GM19463 (cell line): Measurements from ENCODE around the gene TTC39C.

Experiments used
- ATAC-seq: cut with Tn5 transposase; IDR thresholded peaks from one replicate; pipeline ENCODE4 v1.9.1; 2021; ENCODE audit warnings: mild to moderate bottlenecking, moderate library complexity; ENCODE audit not compliant: unreplicated experiment

TTC39C gene

DNA sequence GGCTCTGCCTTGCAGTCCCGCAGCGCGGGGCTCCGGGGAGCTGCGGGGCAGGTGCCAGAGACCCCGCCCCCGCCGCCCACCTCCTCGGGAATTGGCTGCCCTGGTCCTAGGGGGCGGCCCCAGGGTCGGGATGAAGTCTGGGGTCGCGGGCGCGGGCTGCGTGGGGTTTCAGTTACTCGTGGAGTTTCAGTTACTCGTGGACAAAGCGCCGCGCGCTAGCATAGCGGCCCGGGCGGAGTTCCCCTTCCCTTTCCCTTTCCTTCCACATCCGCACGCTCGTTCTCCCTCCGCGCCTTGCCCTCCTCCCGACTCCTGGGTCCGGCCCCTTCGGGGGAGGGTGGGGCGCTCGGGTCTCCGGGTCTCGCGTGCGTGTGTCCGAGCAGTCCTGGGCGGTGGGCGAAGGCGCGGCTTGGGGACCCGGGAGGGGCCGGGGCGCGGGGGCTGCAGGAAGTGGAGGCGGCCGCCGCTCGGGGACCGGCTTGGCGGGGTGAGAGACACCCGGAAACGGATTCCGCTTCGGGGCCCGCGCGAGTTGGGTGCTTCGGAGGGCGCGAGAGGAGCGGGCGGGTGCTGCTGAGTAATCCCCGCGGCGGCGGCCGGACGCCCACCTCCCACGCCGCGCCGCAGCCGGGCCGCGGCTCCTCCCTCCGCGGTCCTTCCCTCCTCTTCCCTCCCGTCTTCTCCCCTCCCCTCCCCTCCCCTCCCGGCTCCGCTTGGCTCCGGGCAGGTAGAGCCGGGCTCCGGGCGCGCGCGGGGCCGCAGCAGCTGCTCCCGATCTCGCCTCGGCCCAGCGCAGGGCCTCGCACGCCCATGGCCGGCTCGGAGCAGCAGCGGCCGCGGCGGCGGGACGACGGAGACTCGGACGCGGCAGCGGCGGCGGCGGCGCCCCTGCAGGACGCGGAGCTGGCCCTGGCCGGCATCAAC, at the start of gene TTC39C:
TTC39C (plus strand) TSS at position 693 of the 924 bp plus-strand sequence; CDS start at position 811, 118 bp downstream.
- peak; percentile 44 for ATAC-seq

DNA sequence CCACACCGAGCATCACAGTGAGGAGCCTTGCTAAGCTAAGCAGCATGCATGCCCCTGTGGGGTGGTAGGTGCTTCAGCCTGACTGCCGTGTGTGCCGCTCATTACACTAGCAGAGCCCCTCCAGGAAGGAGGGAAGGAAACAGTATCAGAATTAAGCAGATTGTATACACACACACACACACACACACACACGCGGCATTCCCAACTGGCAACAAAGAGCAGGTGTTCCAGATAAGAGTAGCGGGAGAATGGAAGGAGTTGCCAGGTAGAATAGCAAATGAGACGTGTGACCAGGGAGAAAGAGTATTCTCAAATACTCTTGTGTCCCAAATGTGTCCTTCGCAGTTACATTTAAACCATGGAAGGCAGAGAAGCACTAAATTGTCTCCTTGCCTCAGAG, 47.6 kb upstream of the TTC39C start:
- no peak for ATAC-seq

DNA sequence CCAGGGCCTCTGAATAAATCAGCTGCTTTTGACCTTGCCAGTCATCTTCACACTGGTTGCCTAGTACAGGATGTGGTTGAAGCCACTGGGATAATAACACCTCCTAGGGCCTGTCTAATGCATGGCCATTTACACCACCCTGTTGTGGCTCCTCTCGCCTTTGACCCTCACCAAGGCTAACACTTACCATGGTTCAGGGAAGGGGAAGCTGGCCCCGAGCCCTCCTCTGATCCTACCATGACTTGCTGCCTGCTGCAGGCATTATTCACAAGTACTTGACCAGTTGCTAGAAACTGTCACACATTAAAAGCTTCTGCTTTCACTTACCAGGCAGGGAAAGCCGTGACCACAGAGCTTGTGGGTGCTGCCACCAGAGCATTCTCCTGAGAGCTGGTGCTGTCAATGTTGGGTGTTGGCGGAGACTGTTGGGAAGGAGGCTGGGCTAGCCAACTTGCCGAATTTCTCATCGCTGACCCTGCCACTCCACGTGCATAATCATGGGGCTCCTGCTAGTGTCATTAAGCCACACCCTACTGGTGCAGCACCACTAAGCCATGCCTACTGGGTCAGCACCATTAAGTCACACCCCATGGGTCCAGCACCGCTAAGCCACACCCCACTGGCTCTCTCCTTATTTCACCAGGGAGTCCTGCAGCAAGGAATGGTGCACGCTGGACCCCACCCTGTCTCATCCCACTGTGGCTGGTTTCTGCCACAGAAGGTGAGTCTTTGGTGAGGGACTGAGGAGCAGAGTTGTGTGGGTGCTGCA, 47.0 kb upstream of the TTC39C start:
- ATAC-seq = peak; percentile 70

DNA sequence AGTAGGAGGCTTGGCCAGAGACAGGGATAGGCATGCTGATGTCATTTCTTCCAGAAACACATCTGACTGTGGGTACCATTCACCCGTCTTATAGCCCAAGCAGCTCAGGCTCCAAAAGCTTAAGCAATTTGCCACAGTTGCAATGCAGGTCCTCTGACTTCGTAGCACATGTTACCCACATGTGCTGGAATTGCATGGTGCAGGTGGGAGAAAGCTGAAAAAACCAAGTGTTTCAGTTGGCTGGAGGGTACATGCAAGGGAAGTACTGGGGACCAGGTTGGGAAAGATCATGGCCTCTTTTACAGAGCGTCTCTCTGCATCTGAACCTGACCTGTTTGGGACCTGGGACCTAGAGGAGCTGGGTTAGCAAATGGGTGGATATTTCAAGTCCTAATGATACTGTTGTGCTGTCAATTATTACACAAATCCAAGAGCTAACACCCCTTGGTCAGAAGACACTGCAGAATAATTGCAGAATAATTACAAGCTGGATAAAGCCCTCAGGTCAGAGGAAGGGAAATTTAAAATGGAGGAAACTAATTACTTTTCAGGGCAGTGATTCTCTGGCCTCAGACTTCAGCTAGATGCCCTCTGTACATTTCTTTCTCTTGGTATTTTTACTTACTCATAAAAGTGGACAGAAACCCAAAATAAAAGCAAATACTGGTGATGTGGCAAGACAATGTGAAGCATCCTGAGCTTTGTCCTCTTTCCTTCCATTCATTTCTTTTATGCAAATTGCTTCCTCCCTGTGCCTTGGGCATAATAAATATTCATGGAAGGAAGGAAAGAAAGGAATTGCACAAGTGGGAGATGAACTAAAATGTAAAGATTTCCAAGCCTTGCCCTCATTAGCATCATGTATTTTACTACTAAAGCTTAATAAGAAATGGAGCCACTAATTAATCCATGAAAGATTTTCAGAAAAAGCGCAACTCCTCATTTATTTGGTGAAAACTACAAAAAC, 45.6 kb upstream of the TTC39C start:
- ATAC-seq = no peak

DNA sequence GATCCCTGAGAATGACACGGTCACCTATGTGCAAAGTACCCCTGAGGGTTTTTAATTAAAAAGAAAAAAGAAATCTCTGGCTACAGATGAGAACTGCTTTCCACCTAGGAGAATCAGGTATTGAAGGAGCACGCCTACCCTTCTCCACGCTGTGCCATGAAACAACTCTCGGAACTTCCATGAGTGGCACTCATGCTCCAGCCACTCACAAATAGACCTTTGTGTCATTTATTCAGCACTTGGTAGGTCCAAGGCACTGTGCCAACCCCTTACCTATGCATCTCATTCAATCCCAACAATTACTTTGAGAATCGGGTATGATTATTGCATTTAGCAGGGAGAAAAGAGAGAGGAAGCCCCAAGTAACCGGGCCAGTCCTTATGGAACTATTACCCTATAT, 44.9 kb upstream of the TTC39C start:
- ATAC-seq = no peak

DNA sequence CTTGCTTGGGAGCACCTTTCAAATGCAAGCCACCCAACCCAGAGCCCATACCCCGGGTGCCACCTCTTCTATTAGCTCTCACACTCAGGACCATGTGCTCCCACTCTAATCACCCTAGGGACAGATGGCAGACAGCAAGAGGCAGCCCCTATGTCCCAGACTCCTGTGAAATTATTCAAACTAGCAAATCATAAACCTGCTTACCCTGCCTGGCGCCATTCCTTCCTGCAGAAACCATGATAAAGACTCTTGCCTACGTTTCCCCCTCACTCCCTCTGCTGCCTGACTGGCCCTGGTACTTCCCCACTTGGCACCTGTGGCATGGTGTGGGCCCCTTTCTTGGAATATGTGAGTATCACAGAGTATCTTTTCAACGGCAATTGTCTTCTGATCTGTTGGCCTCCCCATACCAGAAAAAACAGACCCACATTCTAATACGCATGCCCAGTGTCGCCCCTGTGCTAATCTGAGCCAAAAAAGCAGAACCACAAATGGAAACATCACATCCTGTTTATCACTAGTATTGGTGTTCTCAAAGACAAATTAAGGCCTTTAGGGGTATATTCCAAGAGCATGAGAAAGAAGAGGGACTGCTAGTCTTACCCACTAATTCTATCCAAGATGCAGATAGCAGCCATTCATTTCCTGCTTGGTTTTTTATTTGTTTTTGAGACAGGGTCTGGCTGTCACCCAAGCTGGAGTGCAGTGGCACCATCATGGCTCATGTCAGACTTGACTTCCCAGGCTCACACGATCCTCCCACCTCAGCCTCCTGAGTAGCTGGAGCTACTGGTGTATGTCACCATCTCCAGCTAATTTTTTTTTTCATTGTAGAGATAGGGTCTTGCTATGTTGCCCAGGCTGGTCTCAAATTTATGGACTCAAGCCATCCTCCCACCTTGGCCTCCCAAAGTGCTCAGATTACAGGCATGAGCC, 44.1 kb upstream of the TTC39C start:
- no peak for ATAC-seq

DNA sequence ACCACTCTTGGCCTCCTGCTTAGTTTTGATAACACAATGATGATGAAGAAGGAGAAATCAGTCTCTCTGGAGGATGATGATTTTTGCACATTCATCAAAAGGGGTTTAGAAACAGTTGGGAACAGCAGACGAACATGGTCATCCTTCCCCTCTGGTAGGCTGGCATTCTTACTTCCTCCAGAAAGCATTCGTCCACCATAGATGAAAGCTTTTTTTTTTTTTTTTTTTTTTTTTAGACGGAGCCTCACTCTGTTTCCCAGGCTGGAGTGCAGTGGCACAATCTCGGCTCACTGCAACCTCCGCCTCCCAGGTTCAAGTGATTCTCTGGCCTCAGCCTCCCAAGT, 43.5 kb upstream of the TTC39C start:
- ATAC-seq = no peak

DNA sequence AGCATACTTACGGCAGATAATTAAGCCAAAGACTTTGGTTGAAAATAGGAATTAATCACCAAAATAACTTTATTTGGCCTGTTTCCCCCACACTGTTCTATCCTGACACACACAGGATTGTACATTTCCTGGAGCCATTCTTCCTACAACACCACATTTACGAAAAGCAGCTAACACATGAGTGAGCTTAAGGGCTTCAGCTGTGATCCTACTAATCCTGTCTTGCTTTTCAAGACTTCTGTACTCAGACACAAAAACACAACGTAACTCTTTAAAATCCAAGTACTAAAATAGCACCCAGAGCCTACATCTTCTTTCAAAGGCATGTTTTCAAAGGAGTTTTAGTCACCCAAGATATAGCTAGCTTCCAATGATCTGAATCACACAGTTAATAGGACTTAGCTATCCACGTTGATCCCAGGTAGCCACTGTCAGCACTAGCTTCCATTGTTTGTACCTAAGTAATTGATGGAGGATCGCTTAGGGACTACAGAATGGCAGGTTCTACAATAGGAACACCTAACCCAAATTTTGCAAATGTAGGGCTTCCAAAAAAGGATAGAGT, 42.8 kb upstream of the TTC39C start:
- ATAC-seq = no peak

DNA sequence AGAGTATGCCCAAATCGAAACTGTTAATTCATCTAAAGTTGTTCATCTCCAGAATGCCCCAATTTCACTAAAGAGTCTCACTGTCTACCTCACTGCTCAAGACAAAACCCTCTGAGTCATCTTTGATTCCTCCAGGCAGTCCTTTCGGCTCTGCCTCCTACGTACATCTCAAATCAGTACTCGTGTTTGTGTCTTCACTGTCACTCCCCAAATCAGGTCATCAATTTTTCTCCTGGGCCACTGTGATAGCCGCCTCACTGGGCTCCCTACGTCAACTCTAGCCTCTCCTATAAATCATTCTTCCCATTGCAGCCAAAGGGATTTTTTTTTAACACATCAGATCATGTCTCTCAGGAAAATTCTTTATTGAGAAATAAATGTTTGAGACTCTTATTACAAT, 42.1 kb upstream of the TTC39C start:
- peak; percentile 41 for ATAC-seq

DNA sequence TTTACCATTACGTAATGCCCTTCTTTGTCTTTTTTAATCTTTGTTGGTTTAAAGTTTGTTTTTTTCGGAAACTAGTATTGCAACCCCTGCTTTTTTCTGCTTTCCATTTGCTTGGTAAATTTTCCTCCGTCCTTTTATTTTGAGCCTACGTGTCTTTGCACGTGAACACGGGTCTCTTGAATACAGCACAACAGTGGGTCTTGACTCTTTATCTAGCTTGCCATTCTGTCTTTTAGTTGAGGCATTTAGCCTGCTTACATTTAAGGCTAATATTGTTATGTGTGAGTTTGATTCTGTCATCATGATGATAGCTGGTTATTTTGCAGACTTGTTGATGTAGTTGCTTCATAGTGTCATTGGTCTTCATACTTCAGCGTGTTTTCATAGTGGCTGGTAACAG, 37.5 kb upstream of the TTC39C start:
- no peak for ATAC-seq

DNA sequence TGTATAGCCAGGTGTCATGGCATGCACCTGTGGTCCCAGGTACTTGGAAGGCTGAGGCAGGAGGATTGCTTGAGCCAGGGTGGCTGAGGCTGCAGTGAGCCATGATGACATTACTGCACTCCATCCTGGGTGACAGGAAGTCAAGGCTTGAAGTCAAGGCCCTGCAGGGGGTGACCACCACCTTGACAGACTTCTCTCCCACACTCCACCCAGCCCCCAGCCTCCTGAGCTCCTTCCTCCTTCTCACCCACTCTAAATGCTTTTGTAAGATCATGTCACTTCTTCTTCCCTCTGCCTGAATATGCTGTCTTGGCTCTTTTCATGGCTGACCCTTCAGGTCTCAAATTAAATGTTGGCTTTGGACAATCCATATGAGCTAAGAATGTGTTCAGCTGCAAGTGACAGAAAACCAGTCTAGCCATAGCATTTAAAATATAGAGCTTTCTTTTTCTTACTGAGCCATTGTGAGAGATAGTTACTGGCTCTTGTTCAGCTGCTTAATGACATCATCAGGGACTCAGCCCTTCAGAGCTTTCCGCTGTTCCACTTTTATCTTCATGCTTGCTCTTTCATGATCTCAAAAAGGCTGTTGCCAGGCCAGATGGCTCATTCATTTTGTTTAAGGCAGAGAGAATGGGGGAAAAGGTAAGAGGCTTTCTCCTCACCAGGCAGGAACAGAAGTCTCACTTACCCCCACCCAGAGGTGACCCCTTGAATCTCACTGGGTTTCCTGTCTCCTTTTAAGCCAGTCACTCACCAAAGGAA, 36.7 kb upstream of the TTC39C start:
- no peak for ATAC-seq

DNA sequence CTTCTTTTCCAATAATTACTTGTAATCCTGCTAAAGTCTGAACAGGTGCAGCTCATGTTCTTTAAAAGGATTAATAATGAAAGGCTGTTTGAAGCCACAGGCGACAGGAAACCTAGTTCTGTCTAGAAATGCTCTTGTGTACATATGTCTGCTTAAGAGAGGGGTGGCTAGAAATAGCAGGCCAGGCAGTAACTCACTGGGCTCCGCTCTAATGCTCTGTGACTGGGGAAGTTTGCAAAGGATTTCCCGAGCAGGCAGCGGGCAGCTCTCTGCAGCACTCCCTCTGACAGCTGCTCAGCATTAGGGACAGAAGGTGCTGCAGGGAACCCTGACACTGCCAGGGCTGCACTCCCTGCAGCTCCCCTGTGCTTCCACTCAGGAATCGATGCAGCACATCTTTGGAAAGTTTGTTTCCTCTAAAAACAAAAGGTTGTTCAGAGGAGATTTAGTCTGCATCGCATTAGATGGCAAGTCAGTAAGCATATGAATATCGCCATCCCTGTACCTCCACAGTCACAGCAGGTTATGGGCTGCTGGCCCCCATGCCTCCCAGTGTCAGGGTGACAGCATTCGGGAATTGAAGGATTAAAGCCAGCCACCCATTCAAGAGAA, 33.1 kb upstream of the TTC39C start:
- ATAC-seq = peak; percentile 76

DNA sequence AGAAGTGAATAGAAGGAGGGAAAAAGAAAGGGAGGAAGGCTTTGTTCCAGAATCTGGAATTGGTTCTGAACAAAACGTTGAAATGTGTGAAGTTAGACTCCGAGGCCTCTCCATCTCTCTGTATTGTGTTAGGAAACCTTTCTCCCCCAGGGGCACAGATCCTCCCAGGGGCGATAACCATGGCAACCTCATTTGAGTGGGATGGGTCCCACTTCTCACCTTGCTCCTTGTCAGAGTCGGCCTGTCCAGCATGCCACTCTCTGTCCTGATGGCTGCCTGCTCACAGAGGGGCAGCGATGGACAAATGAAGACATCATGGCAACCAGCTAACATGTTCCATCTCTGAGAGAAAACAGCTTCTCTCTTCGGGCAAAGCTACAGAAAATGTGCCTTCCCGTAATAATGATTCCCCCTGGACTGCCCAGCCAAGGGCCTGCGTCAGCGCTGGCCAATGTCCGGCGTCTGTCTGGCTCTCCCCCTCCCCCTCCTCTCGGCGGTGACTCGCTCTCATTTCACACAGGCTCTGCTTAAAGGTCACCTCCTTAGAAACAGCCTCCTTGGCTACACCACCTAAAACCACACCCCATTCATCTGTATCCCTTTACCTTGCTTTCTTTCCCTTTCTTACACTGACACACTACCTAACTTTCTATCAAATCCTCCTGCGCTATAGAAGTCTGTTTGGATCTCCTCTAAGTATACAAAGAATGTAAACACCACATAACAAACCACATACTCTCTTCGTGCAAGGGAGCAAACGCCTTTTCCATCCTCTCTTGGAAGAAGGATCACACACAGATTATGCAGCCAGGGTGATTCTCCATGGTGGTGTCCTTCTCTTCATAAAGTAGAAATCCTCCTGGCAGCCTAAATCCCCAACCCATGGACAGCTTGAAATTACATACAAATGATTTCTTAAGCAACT, 32.1 kb upstream of the TTC39C start:
- ATAC-seq = no peak

DNA sequence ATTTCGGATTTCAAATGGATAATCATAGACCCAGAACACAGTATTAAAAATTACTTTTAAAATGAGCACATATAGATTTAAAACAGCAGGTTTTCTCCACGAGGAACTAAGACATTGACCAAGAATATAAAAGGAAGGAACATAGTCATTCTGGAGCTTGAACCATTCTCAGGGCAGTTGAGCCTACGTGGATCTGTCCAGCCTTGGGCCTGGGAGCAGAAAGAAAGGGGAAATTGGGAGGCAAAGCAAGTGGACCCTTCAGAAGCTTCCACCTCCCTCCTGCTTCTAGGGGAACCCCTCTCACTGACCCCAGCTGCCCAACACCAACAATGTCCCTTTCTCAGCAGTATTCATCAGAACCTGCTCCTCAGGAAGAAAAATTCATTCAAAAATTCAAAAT, 31.4 kb upstream of the TTC39C start:
- ATAC-seq = no peak

DNA sequence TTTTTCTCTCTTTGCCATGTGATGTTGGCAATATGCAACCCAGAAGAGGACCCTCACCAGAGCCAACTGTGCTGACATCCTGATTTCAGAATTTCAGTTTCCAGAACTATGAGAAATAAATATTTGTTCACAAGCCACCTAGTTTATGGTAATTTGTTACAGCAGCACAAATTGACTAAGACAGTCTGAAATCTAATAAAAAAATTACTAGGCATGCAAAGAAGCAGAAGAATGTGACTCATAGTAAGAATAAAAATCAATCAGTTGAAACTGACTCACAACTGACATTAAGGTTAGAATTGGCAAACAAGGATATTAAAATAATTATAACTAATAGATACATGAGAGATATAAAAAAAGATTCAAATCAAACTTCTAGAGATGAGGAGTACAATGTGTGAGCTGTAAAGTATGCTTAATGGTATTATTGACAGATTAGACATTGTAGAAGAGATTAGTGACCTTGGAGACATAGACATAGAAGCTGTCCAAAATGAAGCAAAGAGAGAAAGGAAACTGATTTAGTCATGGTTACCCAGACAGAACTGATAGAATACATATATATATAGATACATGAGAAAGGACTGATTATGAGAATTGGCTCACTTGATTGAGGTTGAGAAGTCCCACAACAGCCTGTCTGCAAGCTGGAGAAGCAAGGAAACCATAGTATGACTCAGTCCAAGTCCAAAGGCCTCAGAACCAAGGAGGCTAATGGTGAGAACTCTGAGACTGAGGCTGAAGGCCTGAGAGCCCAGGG, 27.8 kb upstream of the TTC39C start:
- ATAC-seq = peak; percentile 76
